Endodermal cell (in vitro differentiated cells): ENCODE data around the gene LIPF. TPM values are rescaled to one million over a fixed set of nuclear protein-coding genes. Genes with fewer than 3 reads are reported as not detected.

Experiments used
- DNase-seq: peaks from one replicate; pipeline ENCODE4 v3.0.0-alpha.2; 2017
- H3K27ac ChIP-seq: 2 replicates; pipeline ENCODE4 v1.5.1; 2013; ENCODE audit warnings: mild to moderate bottlenecking, low read depth, low read length, moderate library complexity
- H3K27me3 ChIP-seq: 2 replicates; pipeline ENCODE4 v1.6.1; 2013; ENCODE audit warnings: mild to moderate bottlenecking, low read length, moderate library complexity; ENCODE audit not compliant: insufficient read depth, control insufficient read depth, poor library complexity, severe bottlenecking
- H3K36me3 ChIP-seq: 2 replicates; pipeline ENCODE4 v1.7.0; 2013; ENCODE audit warnings: mild to moderate bottlenecking, low read length, moderate library complexity; ENCODE audit not compliant: control insufficient read depth, insufficient read depth
- H3K4me1 ChIP-seq: one replicate; pipeline ENCODE4 v1.7.0; 2013; ENCODE audit warnings: low read length; ENCODE audit not compliant: control insufficient read depth, insufficient read depth
- H3K4me3 ChIP-seq: 2 replicates; pipeline ENCODE4 v1.5.1; 2013; ENCODE audit warnings: mild to moderate bottlenecking, low read length, moderate library complexity
- H3K9ac ChIP-seq: 2 replicates; pipeline ENCODE4 v1.6.1; 2013; ENCODE audit warnings: mild to moderate bottlenecking, low read length, moderate library complexity; ENCODE audit not compliant: poor library complexity, severe bottlenecking; ENCODE audit errors: extremely low read depth
- H3K9me3 ChIP-seq: 2 replicates; pipeline ENCODE4 v1.6.1; 2013; ENCODE audit warnings: mild to moderate bottlenecking, low read length, moderate library complexity; ENCODE audit not compliant: control insufficient read depth
- H3K27ac Mint-ChIP-seq: 2 replicates; pipeline ENCODE4 v1.8.0; 2020; ENCODE audit warnings: mixed read lengths
- H3K27me3 Mint-ChIP-seq: 2 replicates; pipeline ENCODE4 v1.8.0; 2021; ENCODE audit warnings: mild to moderate bottlenecking, mixed read lengths; ENCODE audit not compliant: insufficient read depth
- H3K36me3 Mint-ChIP-seq: 2 replicates; pipeline ENCODE4 v1.8.0; 2020; ENCODE audit warnings: low read depth, mixed read lengths
- H3K4me1 Mint-ChIP-seq: 2 replicates; pipeline ENCODE4 v1.8.0; 2020; ENCODE audit warnings: mixed read lengths
- H3K4me3 Mint-ChIP-seq: 2 replicates; pipeline ENCODE4 v1.8.0; 2020; ENCODE audit warnings: mild to moderate bottlenecking, moderate library complexity, mixed read lengths
- H3K9me3 Mint-ChIP-seq: 2 replicates; pipeline ENCODE4 v1.8.0; 2020; ENCODE audit warnings: mild to moderate bottlenecking, mixed read lengths
- CTCF ChIP-seq: fragments of 200-600 bp; sonication (generic); conservative IDR thresholded peaks from 2 replicates; pipeline ENCODE4 v1.5.0; 2021; ENCODE audit warnings: antibody characterized with exemption, mild to moderate bottlenecking
- WGBS, 2 experiments: methylation state at CpG; one replicate each; pipeline versions ENCODE4 v1.1.5 to v1.1.7; 2013; ENCODE audit warnings: missing lambda C conversion rate in 2 of 2, mixed read lengths in 1 of 2; ENCODE audit not compliant: insufficient coverage in 1 of 2, insufficient read length in 1 of 2; 5-methylcytosine and 5-hydroxymethylcytosine counted together
- long read RNA-seq, 4 experiments: library from polyadenylated mRNA in 2 of 4; library from RNA in 1 of 4; library from capped mRNA in 1 of 4; stranded (forward) in 3 of 4; unstranded in 1 of 4; transcript quantifications; one replicate each; pipeline ENCODE4 v2.0.0, GENCODE V29; 2020 to 2021; ENCODE audit warnings: inconsistent platforms in 1 of 4
- polyA plus RNA-seq, 2 experiments: library from polyadenylated mRNA; stranded (reverse); fragments of 50-300 nt; gene quantifications; one replicate each; pipeline ENCODE4 v1.2.3, GENCODE V29; 2013
- total RNA-seq, 2 donors: library from RNA; stranded (reverse); fragmentation: NEBNext Ultra II Directional in 1 of 2; extraction: Animal tissue kit (Norgen Biotek cat#: 25700) in 1 of 2; gene quantifications; 2 replicates in 1 of 2; 3 replicates in 1 of 2; pipeline ENCODE4 v1.2.1, GENCODE V29; 2021

Gene LIPF
- not detected for total RNA-seq
- not detected for polyA plus RNA-seq (2013, experiment 1 of 2)
- not detected for polyA plus RNA-seq (2013, experiment 2 of 2)
- long read RNA-seq, experiment 1: 0 reads
- long read RNA-seq, experiment 2: 0 reads
- long read RNA-seq, experiment 3: 0 reads
- long read RNA-seq, experiment 4: 0 reads

- H3K4me3 Mint-ChIP-seq: no peak within 1 kb of the TSS
- no peaks in the 10 kb centered on the region for H3K36me3 Mint-ChIP-seq
- Histone ChIP-seq H3K9me3 (no peaks in the 10 kb centered on the region), H3K27me3 (no peaks in the 10 kb centered on the region), H3K4me1 (no peaks in the 10 kb centered on the region), H3K9ac (no peak within 1 kb of the TSS), H3K27ac (no peak within 1 kb of the TSS), H3K36me3 (no peaks in the 10 kb centered on the region), H3K4me3 (no peak within 1 kb of the TSS)
- WGBS, 2 experiments: 50% methylated on average over 1 of the region's 1 CpG; no CpG with 5 or more reads in 1 of the 2 experiments
- H3K4me1 Mint-ChIP-seq: no peaks in the 10 kb centered on the region
- peaks cover 2% of the 10 kb centered on the region for H3K9me3 Mint-ChIP-seq
- DNase-seq: no peak
- H3K27ac Mint-ChIP-seq: no peak within 1 kb of the TSS
- no peak for TF ChIP-seq CTCF
- peaks cover 2% of the 10 kb centered on the region for H3K27me3 Mint-ChIP-seq
Observed at GRCh38 chr10:88664142-88664541, at the start of gene LIPF. LIPF (plus strand) TSS chr10:88664442; CDS start chr10:88667298, 2,856 bp downstream.

GRCh38 chr10:88616250-88616977 is 47.8 kb upstream of the LIPF start:
- no peak overlapping the region for H3K27ac Mint-ChIP-seq
- no peak for DNase-seq
- H3K36me3 Mint-ChIP-seq: no peaks in the 10 kb centered on the region
- H3K9ac ChIP-seq: no peak overlapping the region
- TF ChIP-seq CTCF: no peak
- H3K9me3 Mint-ChIP-seq: peaks cover 4% of the 10 kb centered on the region
- WGBS, 2 experiments: 93 to 99% methylated on average over 14 to 18 of the region's 18 CpGs
- H3K4me1 ChIP-seq: no peaks in the 10 kb centered on the region
- H3K4me3 Mint-ChIP-seq: no peak overlapping the region
- no peaks in the 10 kb centered on the region for H3K27me3 Mint-ChIP-seq
- H3K36me3 ChIP-seq: no peaks in the 10 kb centered on the region
- no peaks in the 10 kb centered on the region for H3K27me3 ChIP-seq
- no peaks in the 10 kb centered on the region for H3K9me3 ChIP-seq
- H3K27ac ChIP-seq: no peak overlapping the region
- peaks cover 10% of the 10 kb centered on the region for H3K4me1 Mint-ChIP-seq
- H3K4me3 ChIP-seq: no peak overlapping the region

GRCh38 chr10:88617772-88618300 is 46.4 kb upstream of the LIPF start:
- H3K4me1 ChIP-seq: no peaks in the 10 kb centered on the region
- Mint-ChIP-seq H3K9me3 (peaks cover 4% of the 10 kb centered on the region), H3K4me3 (no peak overlapping the region), H3K4me1 (no peaks in the 10 kb centered on the region), H3K27ac (no peak overlapping the region), H3K36me3 (no peaks in the 10 kb centered on the region), H3K27me3 (no peaks in the 10 kb centered on the region)
- H3K27me3 ChIP-seq: no peaks in the 10 kb centered on the region
- no peak for TF ChIP-seq CTCF
- no peak overlapping the region for H3K4me3 ChIP-seq
- H3K9ac ChIP-seq: no peak overlapping the region
- H3K27ac ChIP-seq: no peak overlapping the region
- no peaks in the 10 kb centered on the region for H3K9me3 ChIP-seq
- DNase-seq: no peak
- H3K36me3 ChIP-seq: no peaks in the 10 kb centered on the region
- WGBS, 2 experiments: 83% methylated on average over 1 of the region's 1 CpG; no CpG with 5 or more reads in 1 of the 2 experiments
